Testis (tissue), 2 donors: Measurements from ENCODE around the gene RAMP3.
"Not testable (repeated sequence)": the region's sequence is repeated elsewhere in the genome, so short reads cannot be mapped to it uniquely, and the experiment has no call there.

Experiments
- POLR2A ChIP-seq: fragments of 450-650 bp; IDR thresholded peaks from one replicate; pipeline ENCODE4 v1.6.1; 2017; ENCODE audit warnings: antibody characterized with exemption, mild to moderate bottlenecking, moderate library complexity
- TF ChIP-seq, protein P1 (sequence below), 3 experiments: fragments of 450-650 bp in 2 of 3; fragments of 200-600 bp in 1 of 3; sonication (generic) in 1 of 3; IDR thresholded peaks; one replicate each; pipeline ENCODE4 v1.5.1; 2016 to 2019; ENCODE audit warnings: antibody characterized with exemption in 3 of 3, mild to moderate bottlenecking in 2 of 3, moderate library complexity in 1 of 3

DNA sequence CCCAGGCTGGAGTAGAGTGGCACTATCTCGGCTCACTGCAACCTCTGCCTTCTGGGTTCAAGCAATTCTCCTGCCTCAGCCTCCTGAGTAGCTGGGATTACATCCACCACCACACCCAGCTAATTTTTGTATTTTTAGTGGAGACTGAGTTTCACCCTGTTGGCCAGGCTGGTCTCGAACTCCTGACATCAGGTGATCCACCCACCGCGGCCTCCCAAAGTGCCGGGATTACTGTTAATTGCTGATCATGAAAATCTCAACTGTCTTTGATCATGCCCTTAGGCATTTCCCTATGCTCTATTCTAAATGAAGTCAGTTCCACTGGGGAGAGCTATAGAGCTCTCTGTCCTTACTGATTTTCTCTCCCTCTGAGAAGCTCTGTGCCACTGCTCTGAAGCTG, 48.7 kb downstream of the RAMP3 start:
- TF ChIP-seq, protein P1, sequence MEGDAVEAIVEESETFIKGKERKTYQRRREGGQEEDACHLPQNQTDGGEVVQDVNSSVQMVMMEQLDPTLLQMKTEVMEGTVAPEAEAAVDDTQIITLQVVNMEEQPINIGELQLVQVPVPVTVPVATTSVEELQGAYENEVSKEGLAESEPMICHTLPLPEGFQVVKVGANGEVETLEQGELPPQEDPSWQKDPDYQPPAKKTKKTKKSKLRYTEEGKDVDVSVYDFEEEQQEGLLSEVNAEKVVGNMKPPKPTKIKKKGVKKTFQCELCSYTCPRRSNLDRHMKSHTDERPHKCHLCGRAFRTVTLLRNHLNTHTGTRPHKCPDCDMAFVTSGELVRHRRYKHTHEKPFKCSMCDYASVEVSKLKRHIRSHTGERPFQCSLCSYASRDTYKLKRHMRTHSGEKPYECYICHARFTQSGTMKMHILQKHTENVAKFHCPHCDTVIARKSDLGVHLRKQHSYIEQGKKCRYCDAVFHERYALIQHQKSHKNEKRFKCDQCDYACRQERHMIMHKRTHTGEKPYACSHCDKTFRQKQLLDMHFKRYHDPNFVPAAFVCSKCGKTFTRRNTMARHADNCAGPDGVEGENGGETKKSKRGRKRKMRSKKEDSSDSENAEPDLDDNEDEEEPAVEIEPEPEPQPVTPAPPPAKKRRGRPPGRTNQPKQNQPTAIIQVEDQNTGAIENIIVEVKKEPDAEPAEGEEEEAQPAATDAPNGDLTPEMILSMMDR (IDR thresholded peaks at IDR 0.05): not testable (repeated sequence)
- TF ChIP-seq POLR2A: not testable (repeated sequence)
